K562 (cell line): ENCODE results near the gene RABIF. TPM values are rescaled to one million over a fixed set of nuclear protein-coding genes. Genes with fewer than 3 reads are reported as not detected.

ENCODE experiments used
- CBX8 ChIP-seq: fragments of 200-600 bp; sonication (generic); IDR thresholded peaks from 2 replicates; pipeline ENCODE4 v1.6.1; 2012; ENCODE audit warnings: borderline replicate concordance, mixed run types, low read depth, mild to moderate bottlenecking, moderate library complexity, mixed read lengths, low read length, control low read depth, inconsistent platforms; ENCODE audit not compliant: poor library complexity, severe bottlenecking; ENCODE audit errors: extremely low read depth
- CHD1 ChIP-seq: fragments of 200-600 bp; sonication (generic); IDR thresholded peaks from one replicate; pipeline ENCODE4 v1.6.1; 2012; ENCODE audit warnings: mild to moderate bottlenecking, moderate library complexity, low read length, inconsistent platforms
- FIP1L1 ChIP-seq: fragments of 200-400 bp; formaldehyde crosslinking; IDR thresholded peaks from 2 replicates; pipeline ENCODE4 v1.6.1; 2018; ENCODE audit warnings: mild to moderate bottlenecking, low read depth, low read length; ENCODE audit not compliant: poor library complexity, severe bottlenecking
- GATA2 ChIP-seq: sonication (generic); formaldehyde crosslinking; IDR thresholded peaks from 2 replicates; pipeline ENCODE4 v1.4.0; 2020; ENCODE audit warnings: mild to moderate bottlenecking, missing genetic modification reagents
- KDM5B ChIP-seq: fragments of 200-600 bp; sonication (generic); IDR thresholded peaks from 2 replicates; pipeline ENCODE4 v1.6.1; 2012; ENCODE audit warnings: low read depth, mild to moderate bottlenecking, moderate library complexity, low read length, control low read depth, inconsistent platforms; ENCODE audit not compliant: insufficient replicate concordance
- NFRKB ChIP-seq: fragments of 450-650 bp; IDR thresholded peaks from 2 replicates; pipeline ENCODE4 v1.6.1; 2016; ENCODE audit warnings: low read depth
- POU5F1 ChIP-seq: fragments of 150-350 bp; IDR thresholded peaks from 2 replicates; pipeline ENCODE4 v1.6.1; 2014; ENCODE audit warnings: borderline replicate concordance, low read length, low read depth, mild to moderate bottlenecking; ENCODE audit not compliant: partially characterized antibody
- RBM25 ChIP-seq: fragments of 200-400 bp; formaldehyde crosslinking; IDR thresholded peaks from 2 replicates; pipeline ENCODE4 v1.6.1; 2018; ENCODE audit warnings: low read length, low read depth, moderate library complexity; ENCODE audit not compliant: severe bottlenecking
- REST ChIP-seq, 2 experiments: fragments of 450-650 bp; formaldehyde crosslinking in 1 of 2; IDR thresholded peaks; 2 replicates each; pipeline versions ENCODE4 v1.4.0 to v1.6.1; 2014 to 2020; ENCODE audit warnings: mild to moderate bottlenecking in 2 of 2, borderline replicate concordance in 1 of 2, low read depth in 1 of 2
- SMAD3 ChIP-seq: fragments of 450-650 bp; formaldehyde crosslinking; conservative IDR thresholded peaks from 2 replicates; pipeline ENCODE4 v1.4.0; 2020; ENCODE audit warnings: mild to moderate bottlenecking
- SMARCA4 ChIP-seq: fragments of 450-650 bp; IDR thresholded peaks from 2 replicates; pipeline ENCODE4 v1.6.1; 2016
- TEAD4 ChIP-seq, 2 experiments: sonication (generic) in 1 of 2; formaldehyde crosslinking in 1 of 2; IDR thresholded peaks; 2 replicates each; pipeline versions ENCODE4 v1.6.1 to v1.8.0; 2012 to 2022; ENCODE audit warnings: borderline replicate concordance in 1 of 2, inconsistent platforms in 1 of 2, low read length in 1 of 2, mild to moderate bottlenecking in 1 of 2, missing genetic modification reagents in 1 of 2
- TFAP4 ChIP-seq: sonication (generic); formaldehyde crosslinking; IDR thresholded peaks from 2 replicates; pipeline ENCODE4 v1.8.0; 2022; ENCODE audit warnings: missing genetic modification reagents, mild to moderate bottlenecking, moderate library complexity, borderline replicate concordance
- XRCC4 ChIP-seq: IDR thresholded peaks from one replicate; pipeline ENCODE4 v1.6.1; 2011; ENCODE audit not compliant: insufficient read depth, insufficient read length; ENCODE audit errors: extremely low read depth
- ZNF644 ChIP-seq: fragments of 200-800 bp; sonication (Bioruptor generic); IDR thresholded peaks from 2 replicates; pipeline ENCODE4 v1.6.1; 2016; ENCODE audit warnings: low read depth, missing genetic modification characterization, missing compliant biosample characterization
- ZNF75A ChIP-seq: fragments of 450-650 bp; formaldehyde crosslinking; IDR thresholded peaks from 2 replicates; pipeline ENCODE4 v1.4.0; 2020; ENCODE audit warnings: mild to moderate bottlenecking
- ZZZ3 ChIP-seq: fragments of 450-650 bp; IDR thresholded peaks from 2 replicates; pipeline ENCODE4 v1.6.1; 2016; ENCODE audit warnings: antibody characterized with exemption, mild to moderate bottlenecking, moderate library complexity
- polyA plus RNA-seq, 8 experiments: library from polyadenylated mRNA; depleted of rRNA in 4 of 8; stranded (reverse) in 5 of 8; unstranded in 3 of 8; fragments of >200 nt; fragmentation: Nextera tagmentation in 2 of 8; fragmentation: Illumina TruSeq in 1 of 8; extraction: Ambion mirVana in 2 of 8; extraction: Trizol in 1 of 8; gene quantifications; 2 replicates each; pipeline versions ENCODE4 v1.2.1 to v1.2.3, GENCODE V29; 2011 to 2014; ENCODE audit warnings: inconsistent platforms in 1 of 8, missing spikeins in 1 of 8
- total RNA-seq, 7 experiments: library from RNA; depleted of rRNA in 6 of 7; stranded (reverse); fragments of >200 nt in 6 of 7; fragmentation: Illumina TruSeq in 2 of 7; extraction: Trizol in 2 of 7; gene quantifications; 2 replicates each; pipeline versions ENCODE4 v1.2.1 to v1.2.3, GENCODE V29; 2011 to 2021; ENCODE audit warnings: low replicate concordance in 1 of 7

Gene RABIF
- total and polyA plus RNA-seq, 9 of the 15 experiments (the other 6 are each of a cell fraction or from before 2014, with no cell fraction given): 7.4 to 20.1 (median 11.0) TPM

- TF ChIP-seq ZZZ3: 0 out of 2 replicates have a peak, but pooled peaks have one; percentile 56
- no peak for TF ChIP-seq SMAD3 (CRISPR knock-in tag)
- TF ChIP-seq ZNF75A: peak; percentile 63; the same call in 1 of the 2 replicates
- TF ChIP-seq KDM5B: no peak
- TF ChIP-seq GATA2 (CRISPR knock-in tag): no peak
- peak; percentile 73 for TF ChIP-seq REST (IDR thresholded peaks at IDR 0.05; ENCODE audit: borderline replicate concordance)
- TF ChIP-seq REST (CRISPR knock-in tag; IDR thresholded peaks at IDR 0.05; ENCODE audit: low read depth): no peak
- no peak for TF ChIP-seq ZNF644 (tag)
- no peak for TF ChIP-seq CHD1
- peak; percentile 41; the same call in 1 of the 2 replicates for TF ChIP-seq TFAP4 (CRISPR knock-in tag)
- peak; percentile 42 for TF ChIP-seq RBM25
- peak; percentile 61 for TF ChIP-seq TEAD4 (IDR thresholded peaks at IDR 0.05; ENCODE audit: low read length)
- no peak for TF ChIP-seq TEAD4 (CRISPR knock-in tag; IDR thresholded peaks at IDR 0.05; ENCODE audit: borderline replicate concordance)
- no peak for TF ChIP-seq POU5F1
- no peak for TF ChIP-seq FIP1L1
- TF ChIP-seq SMARCA4: 0 out of 2 replicates have a peak, but pooled peaks have one; percentile 17
- TF ChIP-seq CBX8: no peak
- TF ChIP-seq XRCC4: no peak
- 0 out of 2 replicates have a peak, but pooled peaks have one; percentile 67 for TF ChIP-seq NFRKB
These were observed 36.6 kb downstream of the RABIF start (continued) for GRCh38 chr1:202852163-202852904.
